ENCODE measurements around the gene ABHD16A. TPM values are rescaled to one million over a fixed set of nuclear protein-coding genes. Genes with fewer than 3 reads are reported as not detected.

Gene ABHD16A
- total RNA-seq, 4 donors from 2014 or later = 44.1 to 92.6 (median 63.1) TPM

GRCh38 chr6:31651602-31652191 lies 51.4 kb downstream of the ABHD16A start:
- peak in 2 of 3 donors; percentile 67 to 87 for DNase-seq
- peaks cover 0 to 40% (median 0%) of the 10 kb centered on the region in 3 donors for H3K36me3 ChIP-seq

GRCh38 chr6:31645325-31645724 lies 57.8 kb downstream of the ABHD16A start:
- no peaks in the 10 kb centered on the region for H3K4me1 ChIP-seq
- no peaks in the 10 kb centered on the region for H3K9me3 ChIP-seq
- H3K36me3 ChIP-seq = peaks cover 0 to 100% (median 7%) of the 10 kb centered on the region in 3 donors
- no peak overlapping the region for H3K27ac ChIP-seq
- no peak for TF ChIP-seq POLR2A (IDR thresholded peaks at IDR 0.05)
- no peak for TF ChIP-seq CTCF (IDR thresholded peaks at IDR 0.05)
- DNase-seq = no peak
- H3K4me3 ChIP-seq = no peak overlapping the region
- H3K27me3 ChIP-seq = no peaks in the 10 kb centered on the region

More at GRCh38 chr6:31651602-31652191, 51.4 kb downstream of the ABHD16A start:
- no peak for TF ChIP-seq POLR2A (IDR thresholded peaks at IDR 0.05)
- TF ChIP-seq CTCF (IDR thresholded peaks at IDR 0.05) = no peak
- peak overlapping the region; percentile 75 to 81 (median 80) for H3K4me3 ChIP-seq
- peak overlapping the region; percentile 93 to 99 (median 98) for H3K27ac ChIP-seq
- H3K4me1 ChIP-seq = peaks cover 0 to 36% (median 7%) of the 10 kb centered on the region in 4 donors
- no peaks in the 10 kb centered on the region for H3K9me3 ChIP-seq
- no peaks in the 10 kb centered on the region for H3K27me3 ChIP-seq

- Histone ChIP-seq H3K9me3 (no peaks in the 10 kb centered on the region), H3K36me3 (peaks cover 0 to 100% (median 7%) of the 10 kb centered on the region in 3 donors), H3K27me3 (no peaks in the 10 kb centered on the region), H3K4me3 (no peak overlapping the region), H3K27ac (no peak overlapping the region), H3K4me1 (no peaks in the 10 kb centered on the region)
- no peak for DNase-seq
- TF ChIP-seq CTCF (IDR thresholded peaks at IDR 0.05) = no peak
- TF ChIP-seq POLR2A (IDR thresholded peaks at IDR 0.05) = no peak
Observed at GRCh38 chr6:31643818-31644454, 59.2 kb downstream of the ABHD16A start.

- no peak for DNase-seq
- Histone ChIP-seq H3K27me3 (no peaks in the 10 kb centered on the region), H3K9me3 (no peaks in the 10 kb centered on the region), H3K4me1 (no peaks in the 10 kb centered on the region), H3K36me3 (peaks cover 0 to 99% (median 7%) of the 10 kb centered on the region in 3 donors), H3K4me3 (no peak overlapping the region), H3K27ac (no peak overlapping the region)
- TF ChIP-seq CTCF (IDR thresholded peaks at IDR 0.05) (no peak), POLR2A (IDR thresholded peaks at IDR 0.05) (no peak)
Observed at GRCh38 chr6:31642798-31643570, 60.1 kb downstream of the ABHD16A start.

- Histone ChIP-seq H3K36me3 (peaks cover 0 to 99% (median 7%) of the 10 kb centered on the region in 3 donors), H3K4me1 (no peaks in the 10 kb centered on the region), H3K27ac (no peak overlapping the region), H3K27me3 (no peaks in the 10 kb centered on the region), H3K4me3 (no peak overlapping the region), H3K9me3 (no peaks in the 10 kb centered on the region)
- DNase-seq = no peak
- TF ChIP-seq POLR2A (IDR thresholded peaks at IDR 0.05) (no peak), CTCF (IDR thresholded peaks at IDR 0.05) (no peak)
Observed at GRCh38 chr6:31641370-31641769, 61.8 kb downstream of the ABHD16A start.

All from Peyer's patch (tissue), 4 donors.